BE2C (cell line): ENCODE results near the gene NOS1AP. TPM values are rescaled to one million over a fixed set of nuclear protein-coding genes. Genes with fewer than 3 reads are reported as not detected.
A peak's percentile ranks its signal among the peaks of the same experiment; 100 is the strongest.

Source experiments
- DNase-seq: peaks from one replicate; pipeline ENCODE4 v3.0.0-alpha.2; 2020
- H3K27me3 ChIP-seq: fragments of 250-450 bp; sonication (Bioruptor Pico); 2 replicates; pipeline ENCODE4 v1.5.1; 2020; ENCODE audit warnings: mild to moderate bottlenecking
- H3K36me3 ChIP-seq: fragments of 250-450 bp; sonication (Bioruptor Pico); 2 replicates; pipeline ENCODE4 v1.5.1; 2020; ENCODE audit warnings: mild to moderate bottlenecking
- H3K4me1 ChIP-seq: fragments of 250-450 bp; sonication (Bioruptor Pico); 2 replicates; pipeline ENCODE4 v1.5.1; 2020
- H3K4me3 ChIP-seq: 2 replicates; pipeline ENCODE4 v1.5.1; 2011; ENCODE audit warnings: low read depth, low read length
- H3K9me3 ChIP-seq: fragments of 250-450 bp; sonication (Bioruptor Pico); 2 replicates; pipeline ENCODE4 v1.5.1; 2020
- CTCF ChIP-seq: IDR thresholded peaks from 2 replicates; pipeline ENCODE4 v1.5.1; 2012; ENCODE audit warnings: mild to moderate bottlenecking, low read depth, low read length
- polyA plus RNA-seq: library from polyadenylated mRNA; unstranded; fragments of >200 nt; gene quantifications from one replicate; pipeline ENCODE4 v1.2.1, GENCODE V29; 2012; ENCODE audit warnings: low read depth, missing spikeins; ENCODE audit not compliant: insufficient read length, insufficient read depth

Gene NOS1AP
- 3.2 TPM for polyA plus RNA-seq

- H3K4me3 ChIP-seq: peak within 1 kb of the TSS; percentile 84
- DNase-seq: peak; percentile 91
- H3K36me3 ChIP-seq: no peaks in the 10 kb centered on the region
- no peaks in the 10 kb centered on the region for H3K27me3 ChIP-seq
- H3K4me1 ChIP-seq: peaks cover 6% of the 10 kb centered on the region
- no peaks in the 10 kb centered on the region for H3K9me3 ChIP-seq
- TF ChIP-seq CTCF: no peak
Measured at GRCh38 chr1:162069334-162070093, at the start of gene NOS1AP. NOS1AP (plus strand) TSS chr1:162069691; CDS start chr1:162070178, 487 bp downstream.

GRCh38 chr1:162020150-162020549, 49.3 kb upstream of the NOS1AP start:
- no peak for DNase-seq

GRCh38 chr1:162021124-162021523, 48.4 kb upstream of the NOS1AP start:
- Histone ChIP-seq H3K9me3 (no peaks in the 10 kb centered on the region), H3K4me3 (no peak overlapping the region), H3K27me3 (peaks cover 13% of the 10 kb centered on the region), H3K4me1 (peaks cover 6% of the 10 kb centered on the region; the same call in 1 of the 2 replicates), H3K36me3 (no peaks in the 10 kb centered on the region)
- DNase-seq: no peak
- no peak for TF ChIP-seq CTCF

More at GRCh38 chr1:162020150-162020549, 49.3 kb upstream of the NOS1AP start:
- peaks cover 6% of the 10 kb centered on the region; the same call in 1 of the 2 replicates for H3K4me1 ChIP-seq
- no peaks in the 10 kb centered on the region for H3K9me3 ChIP-seq
- H3K27me3 ChIP-seq: peaks cover 13% of the 10 kb centered on the region
- TF ChIP-seq CTCF: no peak
- no peaks in the 10 kb centered on the region for H3K36me3 ChIP-seq
- H3K4me3 ChIP-seq: no peak overlapping the region

GRCh38 chr1:162022626-162023025, 46.9 kb upstream of the NOS1AP start:
- TF ChIP-seq CTCF: no peak
- Histone ChIP-seq H3K9me3 (no peaks in the 10 kb centered on the region), H3K36me3 (no peaks in the 10 kb centered on the region), H3K4me3 (no peak overlapping the region), H3K4me1 (peaks cover 6% of the 10 kb centered on the region; the same call in 1 of the 2 replicates), H3K27me3 (peaks cover 13% of the 10 kb centered on the region)
- DNase-seq: no peak

GRCh38 chr1:162023181-162023546, 46.3 kb upstream of the NOS1AP start:
- H3K4me1 ChIP-seq: peaks cover 6% of the 10 kb centered on the region; the same call in 1 of the 2 replicates

More at GRCh38 chr1:162023181-162023546, 46.3 kb upstream of the NOS1AP start:
- no peaks in the 10 kb centered on the region for H3K9me3 ChIP-seq
- peak overlapping the region; percentile 84 for H3K4me3 ChIP-seq
- no peak for TF ChIP-seq CTCF
- peaks cover 13% of the 10 kb centered on the region for H3K27me3 ChIP-seq
- H3K36me3 ChIP-seq: no peaks in the 10 kb centered on the region
- no peak for DNase-seq
